ENCODE results near the gene SKI.
"Not testable (repeated sequence)": the region's sequence is repeated elsewhere in the genome, so short reads cannot be mapped to it uniquely, and the experiment has no call there.

DNA sequence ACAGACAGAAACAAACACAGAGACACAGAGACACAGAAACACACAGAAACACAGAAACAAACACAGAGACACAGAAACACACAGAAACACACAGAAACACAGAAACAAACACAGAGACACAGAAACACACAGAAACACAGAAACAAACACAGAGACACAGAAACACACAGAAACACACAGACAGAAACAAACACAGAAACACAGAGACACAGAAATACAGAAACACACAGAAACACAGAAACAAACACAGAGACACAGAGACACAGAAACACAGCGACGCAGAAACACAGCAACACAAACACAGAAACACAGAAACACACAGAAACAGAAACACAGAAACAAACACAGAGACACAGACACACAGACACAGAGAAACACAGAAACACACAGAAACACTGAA is 99.0 kb downstream of the SKI start:
- TF ChIP-seq CTCF (conservative IDR thresholded peaks at IDR 0.05; ENCODE audit: low read depth, low read length); MAZ (IDR thresholded peaks at IDR 0.05; ENCODE audit: borderline replicate concordance, low read depth, low read length); CEBPB (IDR thresholded peaks at IDR 0.05; ENCODE audit: low read depth, low read length); USF2 (IDR thresholded peaks at IDR 0.05; ENCODE audit: low read depth, low read length); FOS (IDR thresholded peaks at IDR 0.05; ENCODE audit: low read depth, low read length); POLR2A (IDR thresholded peaks at IDR 0.05; ENCODE audit: low read depth, low read length): not testable (repeated sequence)
